Measurements from ENCODE around the gene GOLGA8T.
"Not testable (repeated sequence)": the region's sequence is repeated elsewhere in the genome, so short reads cannot be mapped to it uniquely, and the experiment has no call there.

The GOLGA8T gene

DNA sequence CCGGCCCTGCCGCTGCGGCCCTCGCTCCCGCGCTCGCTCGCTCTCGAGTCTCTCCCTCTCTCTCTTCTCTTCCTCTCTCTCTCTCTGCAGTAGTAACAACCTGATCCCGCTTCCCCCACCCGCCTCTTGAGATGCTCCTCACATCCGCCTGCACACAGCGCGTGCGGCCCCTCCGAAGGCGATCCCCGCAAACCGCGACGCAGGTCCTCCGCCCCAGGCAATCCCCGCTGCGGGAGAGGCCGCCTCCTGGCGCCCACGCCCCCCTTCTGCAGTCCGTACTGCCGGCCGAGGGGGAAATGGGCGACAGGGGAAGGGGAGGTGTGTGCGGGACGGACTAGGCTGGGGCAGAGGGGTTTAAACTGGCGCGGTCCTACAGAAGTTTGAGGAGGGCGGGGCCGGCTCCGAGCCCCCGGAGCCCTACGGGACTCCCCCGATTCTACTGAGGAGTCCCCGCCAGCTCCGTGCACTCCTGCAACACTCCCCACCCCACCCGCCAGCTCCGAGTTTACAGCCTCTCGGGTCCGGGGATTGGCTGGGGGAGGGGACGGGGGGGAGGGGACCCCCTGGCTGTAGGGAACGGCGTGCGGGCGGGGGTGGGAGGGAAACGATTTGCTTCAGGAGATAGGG lies 57.4 kb downstream of the GOLGA8T start:
- not testable (repeated sequence) for DNase-seq (ENCODE audit: low read depth in 3 of 3)

DNA sequence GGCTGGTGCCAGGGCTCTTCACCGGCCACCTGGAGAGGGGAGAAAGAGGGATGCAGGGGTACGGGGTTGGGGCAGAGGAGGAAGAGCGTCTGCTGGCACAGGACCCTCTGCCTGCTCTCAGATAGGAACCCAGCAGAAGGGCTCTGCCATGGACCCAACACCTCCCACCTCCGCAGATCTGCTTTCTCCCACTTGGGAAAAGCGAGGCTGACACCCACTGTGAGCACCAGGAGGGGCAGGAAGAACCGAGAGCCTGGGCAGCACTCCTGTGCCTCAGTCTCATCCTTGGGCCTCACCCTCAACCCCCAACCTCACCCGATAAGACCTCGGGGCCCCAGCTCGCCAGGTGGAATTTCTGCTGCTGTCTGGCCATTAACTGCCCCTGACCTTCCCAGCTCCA lies 58.0 kb downstream of the GOLGA8T start:
- DNase-seq (ENCODE audit: low read depth in 3 of 3), result not testable (repeated sequence)

Data from stimulated activated CD4-positive, alpha-beta T cell treated with anti-CD3 and anti-CD28 coated beads, TNF-alpha, amount 100 ng/mL, for 24 hours (primary cell).